Measurements from ENCODE around the gene COX10. TPM values are rescaled to one million over a fixed set of nuclear protein-coding genes. Genes with fewer than 3 reads are reported as not detected.

Gene COX10
- total and polyA plus RNA-seq, 2 experiments from 2014 or later = 13.9 to 18.5 TPM

- no peaks in the 10 kb centered on the region for H3K9me2 ChIP-seq (ENCODE audit: insufficient read depth)
- H3F3A ChIP-seq (ENCODE audit: insufficient read depth) = no peaks in the 10 kb centered on the region
- no peaks in the 10 kb centered on the region for H3K9me3 ChIP-seq (ENCODE audit: low read depth)
- peaks cover 45% of the 10 kb centered on the region; the same call in 1 of the 2 replicates for H3K79me2 ChIP-seq (ENCODE audit: insufficient read depth)
- H3K9ac ChIP-seq = no peak overlapping the region
- WGBS, 2 experiments (ENCODE audit: low coverage in 1 of 2, low lambda C conversion rate in 2 of 2, missing lambda C conversion rate in 2 of 2) = 81 to 87% methylated on average over 4 of the region's 4 CpGs
- in situ Hi-C loops (cut with MboI) = loop anchor here (25.0 kb wide), 1 partner anchor 714 kb away; no protein-coding TSS in a partner anchor
- TF ChIP-seq EZH2 (IDR thresholded peaks at IDR 0.05; ENCODE audit: insufficient read depth, poor library complexity, severe bottlenecking) (no peak), EZH2phosphoT487 (IDR thresholded peaks at IDR 0.05; ENCODE audit: insufficient read depth, low read depth) (no peak)
- H3K36me3 ChIP-seq (ENCODE audit: low read depth) = no peaks in the 10 kb centered on the region
- no peaks in the 10 kb centered on the region for H3K27me3 ChIP-seq (replicated peaks; ENCODE audit: insufficient read depth)
- no peak for DNase-seq
- no peaks in the 10 kb centered on the region for H3K4me1 ChIP-seq (ENCODE audit: insufficient read depth)
- no peaks in the 10 kb centered on the region for H4K20me1 ChIP-seq (ENCODE audit: insufficient read depth)
- H3K4me2 ChIP-seq (ENCODE audit: unreplicated experiment) = no peak overlapping the region
- no peak overlapping the region for H3K27ac ChIP-seq
- no peak overlapping the region for H2AFZ ChIP-seq
- no peak overlapping the region for H3K4me3 ChIP-seq
Observed at GRCh38 chr17:14051692-14052091, 17.6 kb upstream of the COX10 start.

- Histone ChIP-seq H2AFZ (no peak overlapping the region), H3K4me3 (no peak overlapping the region), H3K4me1 (ENCODE audit: insufficient read depth) (peaks cover 9% of the 10 kb centered on the region), H3K9me3 (ENCODE audit: low read depth) (no peaks in the 10 kb centered on the region), H3K27ac (no peak overlapping the region), H3K9me2 (ENCODE audit: insufficient read depth) (no peaks in the 10 kb centered on the region), H3K4me2 (ENCODE audit: unreplicated experiment) (no peak overlapping the region), H4K20me1 (ENCODE audit: insufficient read depth) (no peaks in the 10 kb centered on the region), H3K27me3 (replicated peaks; ENCODE audit: insufficient read depth) (no peaks in the 10 kb centered on the region), H3F3A (ENCODE audit: insufficient read depth) (peaks cover 9% of the 10 kb centered on the region; the same call in 1 of the 2 replicates), H3K9ac (no peak overlapping the region), H3K36me3 (ENCODE audit: low read depth) (no peaks in the 10 kb centered on the region), H3K79me2 (ENCODE audit: insufficient read depth) (peaks cover 47% of the 10 kb centered on the region; the same call in 1 of the 2 replicates)
- TF ChIP-seq EZH2phosphoT487 (IDR thresholded peaks at IDR 0.05; ENCODE audit: insufficient read depth, low read depth) (no peak), EZH2 (IDR thresholded peaks at IDR 0.05; ENCODE audit: insufficient read depth, poor library complexity, severe bottlenecking) (no peak)
- peak; percentile 9 for DNase-seq
- in situ Hi-C loops (cut with MboI) = loop anchor here (25.0 kb wide), 1 partner anchor 716 kb away; no protein-coding TSS in a partner anchor
- 71% methylated on average over 6 of the region's 6 CpGs for WGBS, 2 experiments (ENCODE audit: low coverage in 1 of 2, low lambda C conversion rate in 2 of 2, missing lambda C conversion rate in 2 of 2)
Observed at GRCh38 chr17:14052886-14053615, 16.3 kb upstream of the COX10 start.

GRCh38 chr17:14057591-14057990, 11.7 kb upstream of the COX10 start:
- Histone ChIP-seq H3K9ac (no peak overlapping the region), H3K36me3 (ENCODE audit: low read depth) (no peaks in the 10 kb centered on the region), H3K27ac (0 out of 2 replicates have a peak overlapping the region, but pooled peaks have one; percentile 0), H2AFZ (no peak overlapping the region), H4K20me1 (ENCODE audit: insufficient read depth) (no peaks in the 10 kb centered on the region), H3K4me2 (ENCODE audit: unreplicated experiment) (no peak overlapping the region), H3K79me2 (ENCODE audit: insufficient read depth) (peaks cover 67% of the 10 kb centered on the region), H3K9me3 (ENCODE audit: low read depth) (no peaks in the 10 kb centered on the region), H3K9me2 (ENCODE audit: insufficient read depth) (no peaks in the 10 kb centered on the region), H3K4me3 (no peak overlapping the region), H3F3A (ENCODE audit: insufficient read depth) (peaks cover 29% of the 10 kb centered on the region), H3K4me1 (ENCODE audit: insufficient read depth) (peaks cover 28% of the 10 kb centered on the region), H3K27me3 (replicated peaks; ENCODE audit: insufficient read depth) (no peaks in the 10 kb centered on the region)
- peak; percentile 8 for DNase-seq
- in situ Hi-C loops (cut with MboI) = loop anchor here (25.0 kb wide), 1 partner anchor 720 kb away; no protein-coding TSS in a partner anchor
- TF ChIP-seq EZH2 (IDR thresholded peaks at IDR 0.05; ENCODE audit: insufficient read depth, poor library complexity, severe bottlenecking) = no peak
- no peak for TF ChIP-seq EZH2phosphoT487 (IDR thresholded peaks at IDR 0.05; ENCODE audit: insufficient read depth, low read depth)

GRCh38 chr17:14058051-14058450, 11.3 kb upstream of the COX10 start:
- Histone ChIP-seq H3K9me2 (ENCODE audit: insufficient read depth) (no peaks in the 10 kb centered on the region), H3K9me3 (ENCODE audit: low read depth) (no peaks in the 10 kb centered on the region), H3K27me3 (replicated peaks; ENCODE audit: insufficient read depth) (no peaks in the 10 kb centered on the region), H3K4me1 (ENCODE audit: insufficient read depth) (peaks cover 33% of the 10 kb centered on the region), H3K36me3 (ENCODE audit: low read depth) (no peaks in the 10 kb centered on the region), H3F3A (ENCODE audit: insufficient read depth) (peaks cover 33% of the 10 kb centered on the region), H3K27ac (0 out of 2 replicates have a peak overlapping the region, but pooled peaks have one; percentile 0), H3K79me2 (ENCODE audit: insufficient read depth) (peaks cover 63% of the 10 kb centered on the region), H3K4me2 (ENCODE audit: unreplicated experiment) (no peak overlapping the region), H2AFZ (no peak overlapping the region), H3K4me3 (no peak overlapping the region), H3K9ac (no peak overlapping the region), H4K20me1 (ENCODE audit: insufficient read depth) (no peaks in the 10 kb centered on the region)
- 42 to 45% methylated on average over 2 of the region's 2 CpGs for WGBS, 2 experiments (ENCODE audit: low coverage in 1 of 2, low lambda C conversion rate in 2 of 2, missing lambda C conversion rate in 2 of 2)
- TF ChIP-seq EZH2 (IDR thresholded peaks at IDR 0.05; ENCODE audit: insufficient read depth, poor library complexity, severe bottlenecking) (no peak), EZH2phosphoT487 (IDR thresholded peaks at IDR 0.05; ENCODE audit: insufficient read depth, low read depth) (no peak)
- DNase-seq = peak; percentile 34
- in situ Hi-C loops (cut with MboI) = loop anchor here (25.0 kb wide), 1 partner anchor 721 kb away; no protein-coding TSS in a partner anchor

Data from GM23248 (cell line).